GM18858 (cell line): ENCODE results near the gene GSK3B.
"Not testable (repeated sequence)": the region's sequence is repeated elsewhere in the genome, so short reads cannot be mapped to it uniquely, and the experiment has no call there.

Experiments
- ATAC-seq: cut with Tn5 transposase; IDR thresholded peaks from one replicate; pipeline ENCODE4 v1.9.1; 2021; ENCODE audit not compliant: unreplicated experiment

Gene GSK3B

GRCh38 chr3:120021523-120021922, 72.7 kb downstream of the GSK3B start:
- no peak for ATAC-seq

- ATAC-seq = no peak
These were observed 75.9 kb downstream of the GSK3B start for GRCh38 chr3:120018299-120018698.

- no peak for ATAC-seq
These were observed 76.6 kb downstream of the GSK3B start for GRCh38 chr3:120017692-120018091.

GRCh38 chr3:120013481-120013880, 80.8 kb downstream of the GSK3B start:
- ATAC-seq = no peak

- not testable (repeated sequence) for ATAC-seq
These were observed 88.5 kb downstream of the GSK3B start for GRCh38 chr3:120005741-120006140.

- ATAC-seq = not testable (repeated sequence)
These were observed 90.2 kb downstream of the GSK3B start for GRCh38 chr3:120004008-120004498.

- no peak for ATAC-seq
These were observed 96.1 kb downstream of the GSK3B start for GRCh38 chr3:119998166-119998565.

GRCh38 chr3:119990888-119991287, 103.4 kb downstream of the GSK3B start:
- no peak for ATAC-seq

- no peak for ATAC-seq
These were observed 104.1 kb downstream of the GSK3B start for GRCh38 chr3:119989981-119990655.

GRCh38 chr3:119986812-119987211, 107.4 kb downstream of the GSK3B start:
- ATAC-seq = not testable (repeated sequence)

GRCh38 chr3:119981386-119981785, 112.9 kb downstream of the GSK3B start:
- ATAC-seq = no peak

- ATAC-seq = no peak
These were observed 115.6 kb downstream of the GSK3B start for GRCh38 chr3:119978554-119979208.

GRCh38 chr3:119977353-119977752, 116.9 kb downstream of the GSK3B start:
- ATAC-seq = no peak

GRCh38 chr3:119976214-119976613, 118.0 kb downstream of the GSK3B start:
- no peak for ATAC-seq

GRCh38 chr3:119974656-119975055, 119.6 kb downstream of the GSK3B start:
- no peak for ATAC-seq

- no peak for ATAC-seq
These were observed 121.1 kb downstream of the GSK3B start for GRCh38 chr3:119973018-119973646.

GRCh38 chr3:119969759-119970158, 124.5 kb downstream of the GSK3B start:
- no peak for ATAC-seq

GRCh38 chr3:119967353-119968006, 126.8 kb downstream of the GSK3B start:
- ATAC-seq = no peak

- ATAC-seq = no peak
These were observed 128.6 kb downstream of the GSK3B start for GRCh38 chr3:119965692-119966091.

GRCh38 chr3:119964294-119964693, 130.0 kb downstream of the GSK3B start:
- no peak for ATAC-seq

- ATAC-seq = no peak
These were observed 138.3 kb downstream of the GSK3B start for GRCh38 chr3:119955972-119956371.
